H1 (cell line): ENCODE measurements around the gene CENPV. TPM values are rescaled to one million over a fixed set of nuclear protein-coding genes. Genes with fewer than 3 reads are reported as not detected.

Source experiments
- CTCF ChIA-PET: fragments of 300-600 bp; sonication (Branson Sonifier 250); formaldehyde crosslinking; loops from one replicate; lab custom pipeline; 2021; ENCODE audit not compliant: partially characterized antibody; lab: Charles Lee
- POLR2A ChIA-PET: fragments of 300-600 bp; sonication (Branson Sonifier 250); formaldehyde crosslinking; loops from one replicate; lab custom pipeline; 2021; ENCODE audit warnings: inconsistent platforms; ENCODE audit not compliant: partially characterized antibody; lab: Charles Lee
- DNase-seq, 2 experiments: peaks; one replicate each; pipeline versions ENCODE4 v3.0.0 to v3.0.0-alpha.2; 2010 to 2022; ENCODE audit warnings: low spot score in 2 of 2, low read depth in 1 of 2, mixed read lengths in 1 of 2
- FAIRE-seq: peaks from 2 replicates; lab custom pipeline; 2011; peaks lifted over from hg19 to GRCh38; lab: Jason Lieb, UNC
- H2AFZ ChIP-seq: 2 replicates; pipeline ENCODE4 v1.8.1; 2012; ENCODE audit warnings: low read length, inconsistent platforms
- H2AK5ac ChIP-seq: 2 replicates; pipeline ENCODE4 v1.6.1; 2013; ENCODE audit warnings: low read depth, low read length
- H2BK120ac ChIP-seq: replicated peaks from 2 replicates; pipeline ENCODE3; 2013; ENCODE audit warnings: low read depth, low read length, inconsistent platforms
- H2BK12ac ChIP-seq: 2 replicates; pipeline ENCODE4 v1.6.1; 2013; ENCODE audit warnings: low read depth, low read length
- H2BK15ac ChIP-seq: 2 replicates; pipeline ENCODE4 v1.6.1; 2013; ENCODE audit warnings: low read length
- H2BK20ac ChIP-seq: 2 replicates; pipeline ENCODE4 v1.6.1; 2013; ENCODE audit warnings: low read length
- H2BK5ac ChIP-seq: 2 replicates; pipeline ENCODE4 v1.6.1; 2013; ENCODE audit warnings: low read depth, low read length
- H3K14ac ChIP-seq: 2 replicates; pipeline ENCODE4 v1.6.1; 2013; ENCODE audit warnings: inconsistent platforms; ENCODE audit not compliant: insufficient read length
- H3K18ac ChIP-seq: 2 replicates; pipeline ENCODE4 v1.6.1; 2013; ENCODE audit warnings: low read length; ENCODE audit errors: extremely low read depth
- H3K23ac ChIP-seq: 2 replicates; pipeline ENCODE4 v1.6.1; 2013; ENCODE audit warnings: inconsistent platforms; ENCODE audit not compliant: insufficient read length
- H3K23me2 ChIP-seq: 2 replicates; pipeline ENCODE4 v1.6.1; 2013; ENCODE audit warnings: low read depth, low read length
- H3K27ac ChIP-seq: 2 replicates; pipeline ENCODE4 v1.6.1; 2011; ENCODE audit warnings: low read depth, low read length, inconsistent platforms
- H3K27me3 ChIP-seq, 4 experiments: replicated peaks in 1 of 4; 1 replicate in 1 of 4; 2 replicates in 3 of 4; pipeline versions ENCODE4 v1.6.1 to v1.8.1; 2011 to 2013; ENCODE audit warnings: low read length in 3 of 4, mild to moderate bottlenecking in 3 of 4, inconsistent platforms in 2 of 4, mixed read lengths in 2 of 4, moderate library complexity in 1 of 4; ENCODE audit not compliant: control insufficient read depth in 3 of 4, insufficient read depth in 3 of 4; ENCODE audit errors: extremely low read depth in 1 of 4
- H3K36me3 ChIP-seq, 4 experiments: 2 replicates each; pipeline versions ENCODE4 v1.6.1 to v1.8.1; 2011 to 2013; ENCODE audit warnings: mild to moderate bottlenecking in 4 of 4, low read length in 3 of 4, moderate library complexity in 2 of 4, control low read depth in 1 of 4, inconsistent platforms in 1 of 4; ENCODE audit not compliant: insufficient read depth in 4 of 4, control insufficient read depth in 2 of 4
- H3K4ac ChIP-seq: replicated peaks from 2 replicates; pipeline ENCODE3; 2013; ENCODE audit warnings: low read length, low read depth, mixed read lengths, inconsistent platforms; ENCODE audit not compliant: insufficient read length
- H3K4me1 ChIP-seq, 4 experiments: replicated peaks in 1 of 4; 1 replicate in 1 of 4; 2 replicates in 3 of 4; pipeline versions ENCODE4 v1.6.1 to v1.8.1; 2011 to 2013; ENCODE audit warnings: low read length in 3 of 4, inconsistent platforms in 2 of 4, mixed read lengths in 1 of 4; ENCODE audit not compliant: insufficient read depth in 4 of 4, control insufficient read depth in 3 of 4
- H3K4me2 ChIP-seq, 2 experiments: 2 replicates each; pipeline versions ENCODE4 v1.6.1 to v1.8.1; 2011 to 2013; ENCODE audit warnings: low read depth in 2 of 2, low read length in 2 of 2, control low read depth in 1 of 2, inconsistent platforms in 1 of 2, mild to moderate bottlenecking in 1 of 2; ENCODE audit not compliant: insufficient read depth in 1 of 2
- H3K4me3 ChIP-seq, 4 experiments: fragments of 200-600, 300-600 bp in 1 of 4; sonication (generic), shearing (Covaris generic), sonication (Bioruptor Twin) in 1 of 4; 2 replicates each; pipeline versions ENCODE4 v1.5.1 to v1.8.1; 2011 to 2016; ENCODE audit warnings: low read length in 4 of 4, low read depth in 3 of 4, control low read depth in 2 of 4, inconsistent platforms in 2 of 4, mild to moderate bottlenecking in 2 of 4, mixed read lengths in 1 of 4, moderate library complexity in 1 of 4; ENCODE audit not compliant: insufficient read depth in 2 of 4; ENCODE audit errors: extremely low read depth in 1 of 4
- H3K56ac ChIP-seq: replicated peaks from 2 replicates; pipeline ENCODE3; 2013; ENCODE audit warnings: low read depth, mild to moderate bottlenecking, mixed read lengths, low read length, inconsistent platforms; ENCODE audit not compliant: insufficient read length
- H3K79me1 ChIP-seq: 2 replicates; pipeline ENCODE4 v1.6.1; 2013; ENCODE audit warnings: low read depth, low read length, control low read depth
- H3K79me2 ChIP-seq, 2 experiments: 2 replicates each; pipeline versions ENCODE4 v1.6.1 to v1.8.1; 2012 to 2013; ENCODE audit warnings: low read length in 2 of 2, mild to moderate bottlenecking in 2 of 2, inconsistent platforms in 1 of 2; ENCODE audit not compliant: insufficient read depth in 2 of 2, control insufficient read depth in 1 of 2
- H3K9ac ChIP-seq, 4 experiments: replicated peaks in 1 of 4; 1 replicate in 1 of 4; 2 replicates in 3 of 4; pipeline versions ENCODE4 v1.6.1 to v1.8.1; 2011 to 2013; ENCODE audit warnings: low read depth in 3 of 4, low read length in 3 of 4, control low read depth in 2 of 4, mild to moderate bottlenecking in 2 of 4, moderate library complexity in 2 of 4, inconsistent platforms in 1 of 4; ENCODE audit errors: extremely low read depth in 1 of 4
- H3K9me3 ChIP-seq, 2 experiments: 2 replicates each; pipeline versions ENCODE4 v1.6.1 to v1.8.1; 2012 to 2013; ENCODE audit warnings: mild to moderate bottlenecking in 2 of 2, moderate library complexity in 2 of 2, control low read depth in 1 of 2, inconsistent platforms in 1 of 2, low read depth in 1 of 2, low read length in 1 of 2, mixed read lengths in 1 of 2; ENCODE audit not compliant: insufficient read depth in 2 of 2
- H4K20me1 ChIP-seq, 2 experiments: replicated peaks in 1 of 2; 2 replicates each; pipeline versions ENCODE3 to v1.8.1; 2011 to 2013; ENCODE audit warnings: inconsistent platforms in 2 of 2, low read length in 2 of 2, mild to moderate bottlenecking in 1 of 2; ENCODE audit not compliant: insufficient read depth in 2 of 2, control insufficient read depth in 1 of 2
- H4K5ac ChIP-seq: 2 replicates; pipeline ENCODE4 v1.6.1; 2013; ENCODE audit warnings: low read length, low read depth, mixed read lengths, inconsistent platforms; ENCODE audit not compliant: insufficient read length
- H4K8ac ChIP-seq: 2 replicates; pipeline ENCODE4 v1.8.0; 2013; ENCODE audit warnings: mild to moderate bottlenecking, moderate library complexity, low read length, inconsistent platforms; ENCODE audit not compliant: insufficient read depth; ENCODE audit errors: extremely low read depth
- H4K91ac ChIP-seq: replicated peaks from 2 replicates; pipeline ENCODE3; 2013; ENCODE audit warnings: low read length, mixed read lengths, inconsistent platforms; ENCODE audit not compliant: insufficient read length
- CEBPB ChIP-seq: IDR thresholded peaks from 2 replicates; pipeline ENCODE4 v1.6.1; 2012; ENCODE audit warnings: low read depth, low read length
- CTCF ChIP-seq, 3 experiments: IDR thresholded peaks; 1 replicate in 2 of 3; 2 replicates in 1 of 3; pipeline versions ENCODE4 v1.5.1 to v1.6.1; 2011; ENCODE audit warnings: low read length in 3 of 3, mild to moderate bottlenecking in 3 of 3, inconsistent platforms in 2 of 3, low read depth in 1 of 3, moderate library complexity in 1 of 3; ENCODE audit not compliant: insufficient read depth in 1 of 3; ENCODE audit errors: control extremely low read depth in 1 of 3
- KDM1A ChIP-seq: fragments of 200-600, 300-600 bp; sonication (generic); IDR thresholded peaks from 2 replicates; pipeline ENCODE4 v1.7.1; 2016; ENCODE audit warnings: mild to moderate bottlenecking, low read length, borderline replicate concordance
- RAD21 ChIP-seq, 2 experiments: IDR thresholded peaks in 1 of 2; conservative IDR thresholded peaks in 1 of 2; 2 replicates each; pipeline ENCODE4 v1.6.1; 2011; ENCODE audit warnings: low read depth in 2 of 2, low read length in 2 of 2, improper control_type of control experiment in 1 of 2, inconsistent platforms in 1 of 2, mild to moderate bottlenecking in 1 of 2, moderate library complexity in 1 of 2
- TAF1 ChIP-seq: IDR thresholded peaks from 2 replicates; pipeline ENCODE4 v1.6.1; 2011; ENCODE audit warnings: mild to moderate bottlenecking, low read depth, low read length
- WGBS, 2 experiments: shearing (Covaris generic) in 1 of 2; methylation state at CpG; one replicate each; pipeline versions ENCODE4 v1.1.6 to v1.1.7; 2013 to 2015; ENCODE audit warnings: low lambda C conversion rate in 2 of 2, mixed read lengths in 2 of 2, inconsistent platforms in 1 of 2, low coverage in 1 of 2, missing lambda C conversion rate in 1 of 2; ENCODE audit not compliant: insufficient replicate concordance in 2 of 2, insufficient coverage in 1 of 2, insufficient read length in 1 of 2; ENCODE audit errors: extremely low coverage in 1 of 2, missing lambda C conversion rate in 1 of 2; 5-methylcytosine and 5-hydroxymethylcytosine counted together
- polyA plus RNA-seq, 7 experiments: library from polyadenylated mRNA; depleted of rRNA in 3 of 7; stranded (reverse) in 5 of 7; unstranded in 2 of 7; fragments of >200 nt in 5 of 7; fragments of 200-250 nt in 2 of 7; gene quantifications; 1 replicate in 5 of 7; 2 replicates in 1 of 7; 4 replicates in 1 of 7; pipeline versions ENCODE4 v1.2.1 to v1.2.3, GENCODE V29; 2011 to 2013; ENCODE audit warnings: missing spikeins in 2 of 7, mixed read lengths in 2 of 7
- total RNA-seq: library from RNA; stranded (reverse); fragmentation: NEBNext Ultra II Directional; extraction: Animal tissue kit (Norgen Biotek cat#: 25700); gene quantifications from 2 replicates; pipeline ENCODE4 v1.2.1, GENCODE V29; 2021

Gene CENPV
- total and polyA plus RNA-seq, 2 of the 8 experiments (the other 6 are each of a cell fraction or from before 2014, with no cell fraction given) = 249 to 260 TPM

GRCh38 chr17:16304830-16305229, 48.4 kb downstream of the CENPV start:
- no peak overlapping the region for H3K14ac ChIP-seq
- H3K4me3 ChIP-seq = no peak overlapping the region
- peaks cover 0 to 5% of the 10 kb centered on the region in 2 experiments for H4K20me1 ChIP-seq
- no peak overlapping the region for H3K27ac ChIP-seq
- no peak overlapping the region for H3K9ac ChIP-seq
- H3K4ac ChIP-seq = no peak overlapping the region
- no peak overlapping the region for H3K23ac ChIP-seq
- no peaks in the 10 kb centered on the region for H3K23me2 ChIP-seq
- no peak overlapping the region for H2AFZ ChIP-seq
- DNase-seq = no peak
- H2BK12ac ChIP-seq = no peak overlapping the region
- no peaks in the 10 kb centered on the region for H3K79me2 ChIP-seq
- FAIRE-seq = peak; percentile 82
- H2BK15ac ChIP-seq = no peak overlapping the region
- no peaks in the 10 kb centered on the region for H3K27me3 ChIP-seq
- H4K5ac ChIP-seq = no peak overlapping the region
- H3K18ac ChIP-seq = no peak overlapping the region
- no peak overlapping the region for H4K8ac ChIP-seq
- no peaks in the 10 kb centered on the region for H3K4me1 ChIP-seq
- H3K79me1 ChIP-seq = no peaks in the 10 kb centered on the region
- CTCF ChIA-PET = interaction anchor here (1.1 to 6.3 kb wide), 14 partner anchors 10 to 833 kb away, joined by 3 to 44 read pairs (median 10); partner anchors contain the start of gene CENPV
- H3K4me2 ChIP-seq = no peak overlapping the region
- H2BK120ac ChIP-seq = no peak overlapping the region
- peaks cover 0 to 4% (median 0%) of the 10 kb centered on the region in 4 experiments; a peak in 1 of 8 replicates for H3K36me3 ChIP-seq
- no peak overlapping the region for H2BK5ac ChIP-seq
- H2BK20ac ChIP-seq = no peak overlapping the region
- no peak overlapping the region for H3K56ac ChIP-seq
- peak; percentile 55 to 75 for TF ChIP-seq RAD21 (IDR thresholded peaks at IDR 0.05 in 1 of 2, conservative IDR thresholded peaks at IDR 0.05 in 1 of 2; ENCODE audit: low read depth in 2 of 2, low read length in 2 of 2)
- TF ChIP-seq KDM1A = peak; percentile 62; the same call in 1 of the 2 replicates
- peak; percentile 51 to 74 (median 71) for TF ChIP-seq CTCF (IDR thresholded peaks at IDR 0.05; ENCODE audit: control extremely low read depth in 1 of 3, insufficient read depth in 1 of 3, low read depth in 1 of 3, low read length in 3 of 3)
- TF ChIP-seq CEBPB = no peak
- no peak for TF ChIP-seq TAF1
- WGBS, 2 experiments = 67% methylated on average over 3 of the region's 3 CpGs; no CpG with 5 or more reads in 1 of the 2 experiments
- H4K91ac ChIP-seq = no peak overlapping the region
- POLR2A ChIA-PET = interaction anchor here (1.3 to 1.6 kb wide), 2 partner anchors 15 to 134 kb away, joined by 3 to 4 read pairs; no protein-coding TSS in a partner anchor
- no peaks in the 10 kb centered on the region for H3K9me3 ChIP-seq
- H2AK5ac ChIP-seq = no peak overlapping the region
